NCI-H524 (cell line): ENCODE data around the gene RUNX2.
A peak's percentile ranks its signal among the peaks of the same experiment; 100 is the strongest.

Experiments
- DNase-seq, 2 experiments: peaks; one replicate each; lab custom pipeline; 2025; lab: John Stamatoyannopoulos, UW

The RUNX2 gene

DNA sequence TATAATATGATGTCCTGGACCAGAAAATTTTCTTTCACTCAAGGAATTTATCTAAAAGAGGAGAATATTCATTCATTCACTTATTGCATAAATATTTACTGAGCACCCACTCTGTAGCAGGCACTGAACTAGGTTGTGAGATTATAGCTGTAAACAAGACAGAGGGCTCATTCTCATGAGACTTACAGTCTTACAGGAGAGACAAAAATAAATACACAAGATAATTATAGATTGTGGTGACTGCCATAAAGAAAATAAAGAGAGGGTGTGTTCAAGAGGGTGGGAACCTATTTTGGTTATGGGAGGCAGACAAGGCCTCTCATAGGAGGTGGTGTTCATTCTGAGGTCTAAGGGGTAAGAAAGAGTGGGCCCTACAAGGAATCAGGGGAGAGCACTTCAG lies 159.5 kb downstream of the RUNX2 start:
- DNase-seq, result no peak

- no peak for DNase-seq
Observed at GRCh38 chr6:45488269-45488668, 160.1 kb downstream of the RUNX2 start.

- no peak for DNase-seq
Observed at GRCh38 chr6:45488889-45489288, 160.8 kb downstream of the RUNX2 start.

DNA sequence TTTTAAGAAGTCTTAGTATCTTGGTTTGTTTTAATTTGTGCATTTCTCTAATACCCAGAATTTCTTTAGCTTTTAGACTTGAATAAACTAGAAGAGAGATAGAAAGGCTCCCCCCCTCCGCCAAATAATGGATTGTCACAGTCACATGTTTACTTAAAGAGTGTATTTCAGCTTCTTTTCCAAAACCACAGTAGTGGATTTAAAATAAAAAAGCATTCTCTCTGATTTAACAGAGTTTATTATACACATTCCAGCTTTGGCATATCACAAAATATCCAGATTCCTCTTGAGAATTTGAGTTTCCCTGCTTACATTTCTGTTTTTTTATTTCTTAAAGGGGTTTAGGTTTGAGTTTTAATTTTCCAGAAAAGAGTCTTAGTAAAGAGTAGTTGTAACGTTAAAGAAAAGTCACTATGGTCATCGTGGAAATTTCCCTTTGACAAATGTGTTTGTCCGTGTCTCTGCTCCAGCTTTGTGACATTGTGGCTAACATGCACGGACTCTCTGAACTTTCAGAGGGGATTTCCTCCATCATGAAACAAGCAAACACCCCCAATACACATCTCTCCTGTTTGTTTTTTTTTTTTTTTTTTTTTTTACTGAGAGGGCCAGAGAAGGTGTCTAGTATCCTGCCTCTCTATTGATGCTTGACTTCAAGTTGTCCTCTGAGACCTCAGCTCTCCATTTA lies 163.1 kb downstream of the RUNX2 start:
- no peak for DNase-seq

DNA sequence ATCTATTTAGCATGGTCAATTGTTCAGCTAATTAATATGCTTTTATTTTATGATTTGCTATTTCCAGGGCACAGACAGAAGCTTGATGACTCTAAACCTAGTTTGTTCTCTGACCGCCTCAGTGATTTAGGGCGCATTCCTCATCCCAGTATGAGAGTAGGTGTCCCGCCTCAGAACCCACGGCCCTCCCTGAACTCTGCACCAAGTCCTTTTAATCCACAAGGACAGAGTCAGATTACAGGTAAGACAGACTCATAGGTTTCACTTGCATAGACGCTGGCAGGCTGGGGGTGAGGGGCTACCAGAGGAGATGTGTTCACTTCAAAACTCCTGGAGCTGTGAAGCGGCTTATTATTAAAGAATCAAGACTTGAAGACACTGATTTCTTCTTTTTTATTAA lies 163.7 kb downstream of the RUNX2 start:
- DNase-seq, result no peak

DNA sequence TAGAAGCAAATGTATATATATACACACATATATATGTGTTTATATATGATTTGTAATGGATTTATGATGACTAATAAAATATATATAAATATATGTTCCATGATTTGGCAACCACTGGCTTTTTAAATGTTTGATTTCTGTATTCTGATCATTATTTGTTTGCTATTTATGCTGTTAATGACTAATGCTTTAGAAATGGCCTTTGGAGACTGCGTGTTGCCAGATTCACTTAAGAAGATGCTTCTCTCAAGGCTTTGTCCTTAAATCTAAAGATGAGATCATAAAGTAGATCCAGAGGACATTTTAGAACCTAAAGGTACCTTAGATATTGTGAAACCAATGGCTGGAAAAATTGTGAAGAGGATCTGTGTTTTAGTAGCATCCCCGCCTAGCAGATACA lies 165.6 kb downstream of the RUNX2 start:
- no peak for DNase-seq

DNA sequence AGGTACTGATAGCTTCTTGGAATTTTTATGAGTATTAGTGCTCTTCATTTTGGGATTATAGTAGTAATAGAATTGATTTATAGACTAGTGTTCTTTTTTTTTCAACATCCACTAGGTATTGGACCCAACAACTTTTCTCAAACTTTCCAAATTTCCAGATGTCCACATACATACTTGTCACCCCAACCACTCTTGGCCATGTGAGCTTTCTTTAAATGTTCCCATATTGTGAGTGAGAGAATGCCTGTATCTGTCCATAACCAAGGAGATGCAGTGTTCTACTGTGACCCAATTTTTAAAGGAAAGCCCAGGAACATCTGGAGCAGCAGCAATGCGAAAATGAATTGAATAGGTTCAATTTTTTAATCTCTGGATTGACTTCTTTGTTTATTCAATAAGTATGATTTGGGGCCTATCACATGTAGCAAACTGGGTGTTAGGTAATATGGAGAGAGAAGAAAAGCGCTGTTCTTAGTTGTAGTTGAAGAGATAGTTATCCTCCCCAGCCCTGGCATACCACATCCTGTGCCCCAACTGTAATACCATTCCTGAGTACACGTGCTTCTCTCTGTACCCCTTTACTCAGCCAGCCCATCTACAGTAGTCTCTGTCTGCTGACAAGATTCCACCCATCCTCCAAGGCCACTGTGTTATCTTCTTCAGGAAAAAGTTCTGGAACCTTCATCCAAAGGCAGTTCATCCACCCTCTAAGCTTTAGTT lies 166.4 kb downstream of the RUNX2 start:
- DNase-seq, result no peak

GRCh38 chr6:45495429-45496084 lies 167.4 kb downstream of the RUNX2 start:
- no peak for DNase-seq

DNA sequence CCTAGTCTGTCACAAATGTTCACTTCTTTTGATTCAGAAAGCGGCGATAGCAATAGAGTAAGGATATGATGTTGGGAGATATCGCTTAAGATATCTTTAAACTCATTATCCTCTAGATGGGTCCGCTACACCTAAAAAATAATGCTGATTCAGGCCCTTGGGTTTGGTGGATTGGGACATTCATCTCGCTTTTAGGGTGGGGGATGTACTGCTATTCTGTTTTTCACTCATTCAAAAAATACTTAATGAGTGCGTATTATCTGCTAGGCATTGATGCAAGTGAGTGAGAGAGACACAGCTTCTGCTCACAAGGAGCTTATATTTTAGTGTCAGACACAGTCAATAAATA lies 167.9 kb downstream of the RUNX2 start:
- DNase-seq, result no peak

DNA sequence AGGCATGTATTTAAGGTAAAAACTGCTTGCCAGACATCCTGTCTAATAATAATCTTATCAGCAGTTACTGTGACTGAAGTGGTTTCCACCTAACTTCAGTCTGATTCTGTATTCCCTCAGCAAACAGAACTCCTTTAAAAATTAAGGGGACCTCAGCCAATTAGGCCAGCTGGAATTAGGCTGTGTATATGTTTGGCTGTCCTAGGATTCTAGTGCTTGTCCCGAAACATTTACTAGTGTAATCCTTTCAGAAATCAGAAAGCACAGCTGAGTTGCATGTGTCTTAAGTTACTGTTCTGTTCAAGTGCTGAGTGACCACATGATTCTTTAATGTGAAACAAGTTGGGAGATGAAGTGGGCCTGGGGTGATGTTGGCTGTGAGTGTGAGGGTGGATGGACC lies 170.5 kb downstream of the RUNX2 start:
- no peak for DNase-seq

DNA sequence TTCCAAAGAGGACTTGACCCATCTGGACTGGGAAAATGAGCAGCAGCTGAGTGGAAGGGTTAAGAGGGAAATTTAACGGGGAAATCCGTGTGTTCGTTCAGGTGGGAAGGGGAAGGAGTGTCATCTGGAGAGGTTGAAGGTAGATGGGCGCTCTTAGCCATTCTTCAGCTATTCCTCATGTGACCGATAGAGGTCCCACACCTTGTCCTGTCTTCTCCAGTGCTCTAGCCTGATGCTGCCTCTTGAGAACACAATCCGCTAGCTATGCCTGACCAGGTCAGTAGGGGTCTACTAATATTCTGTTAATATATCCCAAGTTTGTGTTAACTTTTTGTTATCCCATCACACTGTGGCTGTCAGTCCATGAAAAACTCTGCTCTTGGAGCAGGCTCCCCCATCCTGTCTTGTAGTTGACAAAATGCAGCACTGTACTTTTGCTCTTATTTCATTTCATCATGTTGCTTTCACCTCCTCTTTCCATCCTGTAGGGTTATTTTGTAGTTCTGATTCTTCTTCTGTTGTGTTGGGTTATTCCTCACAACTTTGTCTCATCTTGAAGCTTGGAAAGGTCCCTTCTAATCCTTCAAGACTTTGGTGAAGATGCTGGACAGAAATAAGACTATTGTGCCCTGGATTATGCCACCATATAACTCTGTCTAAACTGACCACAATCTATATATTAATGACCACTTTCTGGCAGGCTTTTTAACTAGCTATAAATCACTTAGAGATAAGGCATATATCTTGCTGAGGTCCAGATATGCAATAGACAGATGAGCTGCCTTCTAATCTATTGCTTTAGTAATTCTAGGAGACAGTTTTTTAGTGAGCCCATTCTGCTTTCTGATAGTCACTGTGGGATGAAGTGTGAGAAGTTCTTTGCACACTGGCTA lies 173.0 kb downstream of the RUNX2 start:
- DNase-seq, result no peak

GRCh38 chr6:45502456-45502855 lies 174.3 kb downstream of the RUNX2 start:
- DNase-seq, result no peak

- DNase-seq, result peak in 1 of 2 experiments; percentile 3
Observed at GRCh38 chr6:45504947-45505346, 176.8 kb downstream of the RUNX2 start.

- DNase-seq, result no peak
Observed at GRCh38 chr6:45505470-45505869, 177.3 kb downstream of the RUNX2 start.

DNA sequence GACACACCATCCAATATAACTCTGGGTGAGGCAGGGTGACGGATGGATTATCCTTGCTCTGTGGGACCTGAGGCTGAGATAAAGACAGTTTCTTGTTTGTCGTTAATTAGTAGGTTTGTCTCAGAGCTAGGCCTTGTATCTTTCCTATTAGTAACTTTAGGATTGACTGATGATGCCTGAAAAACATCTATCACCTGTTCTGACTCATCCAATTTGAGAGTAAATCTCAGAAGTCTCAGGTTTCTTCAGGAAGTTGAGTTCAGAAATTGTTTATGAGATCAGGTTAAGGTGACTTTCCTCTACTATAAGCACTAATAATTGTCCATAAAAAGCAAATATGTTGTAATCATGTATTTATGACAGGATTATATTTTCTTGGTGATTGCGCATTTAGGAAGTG lies 179.1 kb downstream of the RUNX2 start:
- DNase-seq, result no peak

GRCh38 chr6:45509426-45509825 lies 181.3 kb downstream of the RUNX2 start:
- no peak for DNase-seq

DNA sequence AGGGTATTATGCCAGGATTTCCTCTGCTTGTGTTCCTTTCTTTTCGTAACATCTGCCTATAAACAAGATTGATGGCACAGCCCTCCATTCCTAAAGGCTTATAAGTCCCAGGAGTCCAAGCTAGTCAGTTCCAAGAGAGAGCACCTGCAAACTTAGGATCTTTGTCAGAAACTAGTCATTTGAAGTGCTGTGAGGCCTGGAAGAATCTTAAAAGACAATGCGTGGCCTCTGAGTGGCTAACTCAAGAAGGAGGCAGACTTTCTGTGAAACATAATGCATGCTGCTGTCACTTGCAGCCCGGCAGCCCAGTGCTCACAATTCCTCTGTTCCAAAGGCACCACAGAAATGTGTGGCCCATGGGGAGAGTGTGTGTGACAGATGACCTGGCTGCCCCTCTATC lies 184.6 kb downstream of the RUNX2 start:
- DNase-seq, result no peak

DNA sequence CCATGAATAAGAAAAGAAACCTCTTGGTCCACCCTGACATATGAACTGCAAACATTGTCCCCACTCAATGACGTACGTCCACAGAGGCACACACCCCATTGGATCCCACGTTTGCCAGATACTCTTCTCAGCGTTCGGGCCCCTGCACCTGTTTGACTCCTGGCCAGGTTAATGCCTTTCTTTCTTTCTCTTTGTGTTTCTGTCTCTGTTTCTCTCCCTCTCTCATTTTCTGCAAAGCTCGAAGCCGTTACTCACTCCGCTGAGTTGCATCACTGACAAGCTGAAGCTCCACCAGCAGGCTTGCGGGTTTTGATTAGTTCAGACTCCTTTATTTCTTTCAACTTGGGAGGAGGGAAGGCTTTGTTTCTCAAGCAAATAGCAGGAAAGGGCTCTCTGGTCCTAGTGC lies 185.1 kb downstream of the RUNX2 start:
- no peak for DNase-seq

GRCh38 chr6:45513843-45514242 lies 185.7 kb downstream of the RUNX2 start:
- DNase-seq, result no peak

- no peak for DNase-seq
Observed at GRCh38 chr6:45514454-45515230, 186.5 kb downstream of the RUNX2 start.

DNA sequence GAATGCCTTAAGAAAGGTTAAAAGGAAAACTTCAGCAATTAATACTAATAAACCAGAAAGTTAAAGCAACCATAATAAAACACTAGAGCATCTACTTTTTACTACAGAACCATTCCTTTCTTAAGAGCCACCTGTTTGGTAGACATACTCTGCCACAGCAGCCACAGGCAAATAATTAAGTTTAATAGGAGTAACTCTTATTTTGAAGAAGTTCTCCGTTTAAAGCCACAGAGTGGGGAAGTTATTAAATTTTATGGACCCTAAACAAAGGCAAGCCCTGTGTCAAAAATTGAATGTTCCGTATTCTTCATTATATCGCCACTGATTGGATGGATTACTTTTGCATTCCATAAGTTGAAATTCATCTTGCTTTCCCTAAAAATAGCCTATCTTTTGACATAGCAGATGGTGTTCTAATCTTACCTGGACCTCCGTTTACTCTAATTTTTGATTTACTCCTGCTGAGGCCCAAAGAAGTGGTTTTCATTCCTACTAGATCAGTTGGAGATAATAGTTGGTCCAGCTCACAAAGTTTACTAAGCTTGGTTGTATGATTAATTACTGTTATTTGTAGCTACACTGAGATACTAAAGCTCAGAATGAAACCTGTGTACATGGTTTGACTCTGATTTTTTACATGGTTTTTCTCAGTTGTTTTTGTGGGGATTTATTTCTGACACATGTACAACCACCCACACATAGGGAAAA lies 190.0 kb downstream of the RUNX2 start:
- DNase-seq, result no peak
